GM19468 (cell line): Measurements from ENCODE around the gene KLRD1.
"Not testable (repeated sequence)": the region's sequence is repeated elsewhere in the genome, so short reads cannot be mapped to it uniquely, and the experiment has no call there.

ENCODE experiments used
- ATAC-seq: cut with Tn5 transposase; IDR thresholded peaks from one replicate; pipeline ENCODE4 v1.9.1; 2021; ENCODE audit warnings: mild to moderate bottlenecking, moderate library complexity, moderate number of reproducible peaks; ENCODE audit not compliant: unreplicated experiment; ENCODE audit errors: extremely low read depth

KLRD1 gene

GRCh38 chr12:10307630-10308029, at the start of gene KLRD1:
TSS of gene KLRD1 (plus strand) at chr12:10307870. CDS start at chr12:10308078, 208 bp downstream.
- no peak for ATAC-seq

- ATAC-seq: no peak
These were observed 46.7 kb upstream of the KLRD1 start for GRCh38 chr12:10260927-10261326.

GRCh38 chr12:10268037-10268436, 39.6 kb upstream of the KLRD1 start:
- ATAC-seq: no peak

- no peak for ATAC-seq
These were observed 35.2 kb upstream of the KLRD1 start for GRCh38 chr12:10272467-10272866.

- ATAC-seq: no peak
These were observed 30.9 kb upstream of the KLRD1 start for GRCh38 chr12:10276774-10277173.

- ATAC-seq: no peak
These were observed 29.6 kb upstream of the KLRD1 start for GRCh38 chr12:10278104-10278503.

- ATAC-seq: no peak
These were observed 27.7 kb upstream of the KLRD1 start for GRCh38 chr12:10279937-10280336.

GRCh38 chr12:10283027-10283426, 24.6 kb upstream of the KLRD1 start:
- ATAC-seq: no peak

- no peak for ATAC-seq
These were observed 21.8 kb upstream of the KLRD1 start for GRCh38 chr12:10285919-10286318.

- no peak for ATAC-seq
These were observed 18.5 kb upstream of the KLRD1 start for GRCh38 chr12:10289005-10289754.

GRCh38 chr12:10291030-10291429, 16.6 kb upstream of the KLRD1 start:
- ATAC-seq: no peak

GRCh38 chr12:10293151-10293550, 14.5 kb upstream of the KLRD1 start:
- no peak for ATAC-seq

GRCh38 chr12:10293570-10294227, 14.0 kb upstream of the KLRD1 start:
- no peak for ATAC-seq

- ATAC-seq: no peak
These were observed 6.6 kb upstream of the KLRD1 start for GRCh38 chr12:10301103-10301502.

- no peak for ATAC-seq
These were observed 3.5 kb upstream of the KLRD1 start for GRCh38 chr12:10304161-10304574.

GRCh38 chr12:10305411-10305810, 2.3 kb upstream of the KLRD1 start:
- no peak for ATAC-seq

- no peak for ATAC-seq
These were observed 3.5 kb downstream of the KLRD1 start for GRCh38 chr12:10310926-10311720.

- ATAC-seq: no peak
These were observed 11.7 kb downstream of the KLRD1 start for GRCh38 chr12:10319388-10319787.

GRCh38 chr12:10320643-10321042, 13.0 kb downstream of the KLRD1 start:
- ATAC-seq: no peak

- ATAC-seq: not testable (repeated sequence)
These were observed 21.0 kb downstream of the KLRD1 start for GRCh38 chr12:10328691-10329090.

- no peak for ATAC-seq
These were observed 24.1 kb downstream of the KLRD1 start for GRCh38 chr12:10331642-10332239.
